ENCODE results near the gene EREG. TPM values are rescaled to one million over a fixed set of nuclear protein-coding genes. Genes with fewer than 3 reads are reported as not detected.
"Not testable (repeated sequence)": the region's sequence is repeated elsewhere in the genome, so short reads cannot be mapped to it uniquely, and the experiment has no call there.

EREG gene
- total RNA-seq, 1 donor: 15.0 TPM

GRCh38 chr4:74338792-74339333, 26.1 kb upstream of the EREG start:
- TF ChIP-seq CTCF (IDR thresholded peaks at IDR 0.05; ENCODE audit: insufficient read depth, low read length): no peak
- H3K4me3 ChIP-seq (ENCODE audit: low read depth, low read length): no peak overlapping the region
- DNase-seq (ENCODE audit: low read depth): no peak

GRCh38 chr4:74339501-74339900, 25.4 kb upstream of the EREG start:
- no peak for TF ChIP-seq CTCF (IDR thresholded peaks at IDR 0.05; ENCODE audit: insufficient read depth, low read length)
- no peak overlapping the region for H3K4me3 ChIP-seq (ENCODE audit: low read depth, low read length)
- no peak for DNase-seq (ENCODE audit: low read depth)

GRCh38 chr4:74340421-74340820, 24.5 kb upstream of the EREG start:
- not testable (repeated sequence) for DNase-seq (ENCODE audit: low read depth); H3K4me3 ChIP-seq (ENCODE audit: low read depth, low read length)

- no peak for TF ChIP-seq CTCF (IDR thresholded peaks at IDR 0.05; ENCODE audit: insufficient read depth, low read length)
- DNase-seq (ENCODE audit: low read depth): no peak
- no peak overlapping the region for H3K4me3 ChIP-seq (ENCODE audit: low read depth, low read length)
Measured at GRCh38 chr4:74344031-74344430, 20.9 kb upstream of the EREG start.

GRCh38 chr4:74353858-74354257, 11.1 kb upstream of the EREG start:
- H3K4me3 ChIP-seq (ENCODE audit: low read depth, low read length): no peak overlapping the region
- DNase-seq (ENCODE audit: low read depth): no peak

GRCh38 chr4:74357965-74358364, 7.0 kb upstream of the EREG start:
- DNase-seq (ENCODE audit: low read depth): no peak
- no peak overlapping the region for H3K4me3 ChIP-seq (ENCODE audit: low read depth, low read length)
- TF ChIP-seq CTCF (IDR thresholded peaks at IDR 0.05; ENCODE audit: insufficient read depth, low read length): no peak

More at GRCh38 chr4:74353858-74354257, 11.1 kb upstream of the EREG start:
- TF ChIP-seq CTCF (IDR thresholded peaks at IDR 0.05; ENCODE audit: insufficient read depth, low read length): no peak

GRCh38 chr4:74361671-74362070, 3.3 kb upstream of the EREG start:
- H3K4me3 ChIP-seq (ENCODE audit: low read depth, low read length): no peak overlapping the region
- TF ChIP-seq CTCF (IDR thresholded peaks at IDR 0.05; ENCODE audit: insufficient read depth, low read length): no peak
- no peak for DNase-seq (ENCODE audit: low read depth)
